ENCODE data around the gene RGPD6. TPM values are rescaled to one million over a fixed set of nuclear protein-coding genes. Genes with fewer than 3 reads are reported as not detected.
"Not testable (repeated sequence)": the region's sequence is repeated elsewhere in the genome, so short reads cannot be mapped to it uniquely, and the experiment has no call there.

The RGPD6 gene
- total and polyA plus RNA-seq, 2 of the 4 experiments (the other 2 are of a cell fraction): 6.7 to 10.6 TPM

- POLR2A ChIA-PET (ENCODE audit: unreplicated experiment); H3K9me1 ChIP-seq (ENCODE audit: insufficient read depth, low read length); H3K9me3 ChIP-seq (ENCODE audit: control insufficient read depth, insufficient read depth, low read length); H3K14ac ChIP-seq (replicated peaks; ENCODE audit: low read depth, low read length); BruUV-seq (replicated peaks); DNase-seq; H2AFZ ChIP-seq (replicated peaks; ENCODE audit: low read length, poor library complexity); intact Hi-C loops (cut with micrococcal nuclease); dilution Hi-C loops (cut with HindIII; ENCODE audit: low sequenced_read_pairs, unreplicated experiment); H3K9ac ChIP-seq (ENCODE audit: low read depth, low read length); H2BK20ac ChIP-seq (ENCODE audit: low read depth, low read length); H3K4me1 ChIP-seq (ENCODE audit: control insufficient read depth, insufficient read depth, low read length); H3K4me2 ChIP-seq (ENCODE audit: low read depth, low read length); H3K79me1 ChIP-seq (ENCODE audit: low read depth in 1 of 2, low read length in 2 of 2); H3K36me3 ChIP-seq (ENCODE audit: control insufficient read depth, insufficient read depth, low read length); H3K56ac ChIP-seq (ENCODE audit: extremely low read depth, insufficient read depth, low read length); H3K4ac ChIP-seq (ENCODE audit: low read depth, low read length); H3K23ac ChIP-seq (ENCODE audit: low read depth, low read length); H2BK15ac ChIP-seq (ENCODE audit: low read depth, low read length); H4K5ac ChIP-seq (ENCODE audit: low read depth, low read length); H2BK120ac ChIP-seq (ENCODE audit: low read depth, low read length); H4K91ac ChIP-seq (ENCODE audit: insufficient read depth, low read depth, low read length); in situ Hi-C loops (cut with MboI; ENCODE audit: low sequenced_read_pairs); H3K27me3 ChIP-seq (ENCODE audit: control insufficient read depth, insufficient read depth, low read length); H2AK9ac ChIP-seq (replicated peaks; ENCODE audit: low read depth, low read length, poor library complexity); H2AK5ac ChIP-seq (ENCODE audit: low read depth, low read length); H4K8ac ChIP-seq (ENCODE audit: low read depth in 2 of 2, low read length in 2 of 2); CTCF ChIA-PET; ATAC-seq (ENCODE audit: low read depth); H2BK5ac ChIP-seq (ENCODE audit: low read depth, low read length, poor library complexity, severe bottlenecking); H3K18ac ChIP-seq (ENCODE audit: low read depth, low read length); H3K27ac ChIP-seq (ENCODE audit: insufficient read depth, low read length); H4K20me1 ChIP-seq (ENCODE audit: insufficient read depth, low read length); H3K4me3 ChIP-seq (ENCODE audit: insufficient read depth, low read depth, low read length): not testable (repeated sequence)
- no CpG with 5 or more reads among the region's 12 CpGs for WGBS, 2 experiments (ENCODE audit: extremely low coverage in 2 of 2, insufficient read length in 1 of 2)
These were observed 28.0 kb upstream of the RGPD6 start for GRCh38 chr2:110605057-110605456.

GRCh38 chr2:110603917-110604591 is 27.0 kb upstream of the RGPD6 start:
- BruUV-seq (replicated peaks); H3K9me1 ChIP-seq (ENCODE audit: insufficient read depth, low read length); H3K27me3 ChIP-seq (ENCODE audit: control insufficient read depth, insufficient read depth, low read length); intact Hi-C loops (cut with micrococcal nuclease); H3K18ac ChIP-seq (ENCODE audit: low read depth, low read length); H3K36me3 ChIP-seq (ENCODE audit: control insufficient read depth, insufficient read depth, low read length); H3K56ac ChIP-seq (ENCODE audit: extremely low read depth, insufficient read depth, low read length); H2BK120ac ChIP-seq (ENCODE audit: low read depth, low read length); H4K8ac ChIP-seq (ENCODE audit: low read depth in 2 of 2, low read length in 2 of 2); H3K79me1 ChIP-seq (ENCODE audit: low read depth in 1 of 2, low read length in 2 of 2); H3K4ac ChIP-seq (ENCODE audit: low read depth, low read length); H2BK15ac ChIP-seq (ENCODE audit: low read depth, low read length); H3K14ac ChIP-seq (replicated peaks; ENCODE audit: low read depth, low read length); H2BK5ac ChIP-seq (ENCODE audit: low read depth, low read length, poor library complexity, severe bottlenecking); H2AFZ ChIP-seq (replicated peaks; ENCODE audit: low read length, poor library complexity); H3K4me1 ChIP-seq (ENCODE audit: control insufficient read depth, insufficient read depth, low read length); H3K4me2 ChIP-seq (ENCODE audit: low read depth, low read length); H3K9ac ChIP-seq (ENCODE audit: low read depth, low read length); H3K4me3 ChIP-seq (ENCODE audit: insufficient read depth, low read depth, low read length); H2AK9ac ChIP-seq (replicated peaks; ENCODE audit: low read depth, low read length, poor library complexity); H3K23ac ChIP-seq (ENCODE audit: low read depth, low read length); dilution Hi-C loops (cut with HindIII; ENCODE audit: low sequenced_read_pairs, unreplicated experiment); H2BK20ac ChIP-seq (ENCODE audit: low read depth, low read length); H3K27ac ChIP-seq (ENCODE audit: insufficient read depth, low read length); DNase-seq; H2AK5ac ChIP-seq (ENCODE audit: low read depth, low read length); ATAC-seq (ENCODE audit: low read depth); H4K20me1 ChIP-seq (ENCODE audit: insufficient read depth, low read length); H4K91ac ChIP-seq (ENCODE audit: insufficient read depth, low read depth, low read length); H4K5ac ChIP-seq (ENCODE audit: low read depth, low read length); H3K9me3 ChIP-seq (ENCODE audit: control insufficient read depth, insufficient read depth, low read length); CTCF ChIA-PET; in situ Hi-C loops (cut with MboI; ENCODE audit: low sequenced_read_pairs); POLR2A ChIA-PET (ENCODE audit: unreplicated experiment): not testable (repeated sequence)
- WGBS, 2 experiments (ENCODE audit: extremely low coverage in 2 of 2, insufficient read length in 1 of 2): no CpG with 5 or more reads among the region's 8 CpGs

Data from IMR-90 (cell line).